Neutrophil (primary cell): ENCODE data around the gene DUSP14.

ENCODE experiments used
- H3K27ac ChIP-seq: fragments of 200-600 bp; sonication (generic); 2 replicates; pipeline ENCODE4 v1.5.1; 2016; ENCODE audit warnings: mild to moderate bottlenecking, moderate library complexity
- H3K27me3 ChIP-seq: fragments of 200-600 bp; sonication (generic); 2 replicates; pipeline ENCODE4 v1.6.0; 2016; ENCODE audit warnings: mild to moderate bottlenecking
- H3K36me3 ChIP-seq: fragments of 200-600 bp; sonication (generic); 2 replicates; pipeline ENCODE4 v1.5.1; 2017
- H3K4me1 ChIP-seq, 2 experiments: fragments of 200-600 bp in 1 of 2; sonication (generic) in 1 of 2; 1 replicate in 1 of 2; 2 replicates in 1 of 2; pipeline versions ENCODE4 v1.5.1 to v1.6.1; 2013 to 2016; ENCODE audit warnings: low read depth in 1 of 2, low read length in 1 of 2, mild to moderate bottlenecking in 1 of 2, moderate library complexity in 1 of 2; ENCODE audit not compliant: control insufficient read depth in 1 of 2, insufficient read depth in 1 of 2
- H3K4me3 ChIP-seq, 2 experiments: fragments of 200-600 bp in 1 of 2; sonication (generic) in 1 of 2; 1 replicate in 1 of 2; 2 replicates in 1 of 2; pipeline ENCODE4 v1.5.1; 2013 to 2016; ENCODE audit warnings: low read depth in 1 of 2, low read length in 1 of 2, mild to moderate bottlenecking in 1 of 2, moderate library complexity in 1 of 2
- H3K9me3 ChIP-seq: fragments of 200-600 bp; sonication (generic); 2 replicates; pipeline ENCODE4 v1.5.1; 2016
- CTCF ChIP-seq: fragments of 200-600 bp; sonication (generic); IDR thresholded peaks from 2 replicates; pipeline ENCODE4 v1.5.1; 2016; ENCODE audit warnings: antibody characterized with exemption

Gene DUSP14

GRCh38 chr17:37518826-37519225 is 29.1 kb downstream of the DUSP14 start:
- Histone ChIP-seq H3K36me3 (peaks cover 96% of the 10 kb centered on the region), H3K4me3 (no peak overlapping the region), H3K9me3 (no peaks in the 10 kb centered on the region), H3K27me3 (no peaks in the 10 kb centered on the region), H3K27ac (no peak overlapping the region), H3K4me1 (no peaks in the 10 kb centered on the region)
- TF ChIP-seq CTCF, result no peak

GRCh38 chr17:37519251-37519985 is 29.7 kb downstream of the DUSP14 start:
- Histone ChIP-seq H3K4me3 (no peak overlapping the region), H3K9me3 (no peaks in the 10 kb centered on the region), H3K27ac (no peak overlapping the region), H3K27me3 (no peaks in the 10 kb centered on the region), H3K4me1 (no peaks in the 10 kb centered on the region), H3K36me3 (peaks cover 99% of the 10 kb centered on the region)
- no peak for TF ChIP-seq CTCF

GRCh38 chr17:37520174-37520573 is 30.5 kb downstream of the DUSP14 start:
- H3K9me3 ChIP-seq, result no peaks in the 10 kb centered on the region
- no peak for TF ChIP-seq CTCF
- no peak overlapping the region for H3K4me3 ChIP-seq
- H3K36me3 ChIP-seq, result peaks cover 99% of the 10 kb centered on the region
- no peaks in the 10 kb centered on the region for H3K4me1 ChIP-seq
- H3K27me3 ChIP-seq, result no peaks in the 10 kb centered on the region
- no peak overlapping the region for H3K27ac ChIP-seq

GRCh38 chr17:37521821-37522220 is 32.1 kb downstream of the DUSP14 start:
- TF ChIP-seq CTCF, result no peak
- Histone ChIP-seq H3K27me3 (no peaks in the 10 kb centered on the region), H3K4me1 (no peaks in the 10 kb centered on the region), H3K36me3 (peaks cover 99% of the 10 kb centered on the region), H3K4me3 (no peak overlapping the region), H3K9me3 (no peaks in the 10 kb centered on the region), H3K27ac (no peak overlapping the region)

GRCh38 chr17:37523715-37524219 is 34.1 kb downstream of the DUSP14 start:
- Histone ChIP-seq H3K4me1 (no peaks in the 10 kb centered on the region), H3K36me3 (peaks cover 98% of the 10 kb centered on the region), H3K4me3 (no peak overlapping the region), H3K27me3 (no peaks in the 10 kb centered on the region), H3K9me3 (no peaks in the 10 kb centered on the region), H3K27ac (no peak overlapping the region)
- no peak for TF ChIP-seq CTCF
